Ovary (tissue), 9 donors: Measurements from ENCODE around the gene KRT8. TPM values are rescaled to one million over a fixed set of nuclear protein-coding genes. Genes with fewer than 3 reads are reported as not detected.

ENCODE experiments used
- DNase-seq, 5 donors: peaks; one replicate each; pipeline ENCODE4 v3.0.0-alpha.2; 2019 to 2020
- H3K27ac ChIP-seq, 2 donors: fragments of 200-600 bp; one replicate each; pipeline versions ENCODE4 v1.5.1 to v1.8.0; 2019 to 2022
- H3K27me3 ChIP-seq: fragments of 200-600 bp; one replicate; pipeline ENCODE4 v1.8.0; 2022
- H3K36me3 ChIP-seq: fragments of 200-600 bp; sonication (generic); one replicate; pipeline ENCODE4 v1.5.1; 2019
- H3K4me1 ChIP-seq: one replicate; pipeline ENCODE4 v1.8.1; 2013; ENCODE audit warnings: mild to moderate bottlenecking, moderate library complexity; ENCODE audit not compliant: insufficient read depth
- H3K4me3 ChIP-seq: fragments of 200-600 bp; sonication (generic); one replicate; pipeline ENCODE4 v1.5.1; 2017
- H3K9me3 ChIP-seq, 2 donors: fragments of 200-600 bp in 1 of 2; sonication (generic) in 1 of 2; one replicate each; pipeline versions ENCODE4 v1.5.1 to v1.8.1; 2013 to 2019; ENCODE audit warnings: mild to moderate bottlenecking in 1 of 2, moderate library complexity in 1 of 2
- CTCF ChIP-seq, 3 donors: fragments of 450-650 bp in 2 of 3; fragments of 200-600 bp in 1 of 3; IDR thresholded peaks; one replicate each; pipeline versions ENCODE4 v1.5.1 to v1.8.0; 2016 to 2022; ENCODE audit warnings: antibody characterized with exemption in 3 of 3, mild to moderate bottlenecking in 1 of 3
- EP300 ChIP-seq: sonication (generic); formaldehyde crosslinking; IDR thresholded peaks from one replicate; pipeline ENCODE4 v1.6.1; 2017; ENCODE audit warnings: antibody characterized with exemption
- POLR2A ChIP-seq: fragments of 450-650 bp; IDR thresholded peaks from one replicate; pipeline ENCODE4 v1.6.1; 2017; ENCODE audit warnings: antibody characterized with exemption, mild to moderate bottlenecking, moderate library complexity
- WGBS, 3 donors: extraction: QIAGEN DNeasy Blood & Tissue Kit in 1 of 3; methylation state at CpG; one replicate each; pipeline versions ENCODE4 v1.1.5 to v1.1.7; 2013 to 2017; 5-methylcytosine and 5-hydroxymethylcytosine counted together
- intact Hi-C, 4 donors: fragments of 100-400 bp; cut with DNase I; formaldehyde crosslinking; loops; one replicate each; pipeline versions ENCODE4 v1.11.0 to v1.15.1; 2022 to 2023
- polyA plus RNA-seq, 2 donors: library from polyadenylated mRNA; stranded (reverse); fragments of 200-250 nt in 1 of 2; fragments of 350-450 nt in 1 of 2; fragmentation: Illumina TruSeq in 1 of 2; extraction: RNeasy Lipid Tissue Mini Kit (QIAGEN cat#74804) in 1 of 2; gene quantifications; one replicate each; pipeline ENCODE4 v1.2.3, GENCODE V29; 2013 to 2014
- total RNA-seq, 7 donors: library from RNA; depleted of rRNA in 2 of 7; stranded (reverse); fragments of >200 nt in 2 of 7; fragmentation: NEBNext Ultra II Directional in 3 of 7; extraction: Animal tissue kit (Norgen Biotek cat#: 25700) in 3 of 7; gene quantifications; one replicate each; pipeline versions ENCODE4 v1.1.0 to v1.2.4, GENCODE V29; 2016 to 2023
- donor health status: DM: no; HTN: no; CAD: no; lungs with moderate emphysema.
- donor health status: DM: no; HTN: no; CAD: no.
- donor health status: Bipolar disorder and iron deficiency.
- donor health status: DM: yes; HTN: yes; CAD: no.
- donor health status: DM: no; HTN: no; CAD: no.
- donor health status: DM: yes; HTN: yes; CAD: no.

The KRT8 gene
- total and polyA plus RNA-seq, 9 donors: 2.7 to 663 (median 43.7) TPM

- intact Hi-C loops: no loop called here
- Histone ChIP-seq H3K9me3 (no peaks in the 10 kb centered on the region), H3K36me3 (no peaks in the 10 kb centered on the region), H3K27ac (peak overlapping the region; percentile 75 to 87), H3K27me3 (no peaks in the 10 kb centered on the region), H3K4me3 (peak overlapping the region; percentile 39), H3K4me1 (peaks cover 4% of the 10 kb centered on the region)
- TF ChIP-seq EP300: no peak
- TF ChIP-seq CTCF (IDR thresholded peaks at IDR 0.05): no peak
- TF ChIP-seq POLR2A: no peak
- peak; percentile 89 to 95 (median 91) for DNase-seq
- WGBS, 3 donors: 1 to 4% (median 2%) methylated on average over 30 to 55 of the region's 55 CpGs
These were observed 30.9 kb downstream of the KRT8 start for GRCh38 chr12:52873832-52874572.

- Histone ChIP-seq H3K4me3 (no peak overlapping the region), H3K9me3 (no peaks in the 10 kb centered on the region), H3K4me1 (peaks cover 4% of the 10 kb centered on the region), H3K27ac (peak overlapping the region; percentile 75 to 87), H3K27me3 (no peaks in the 10 kb centered on the region), H3K36me3 (no peaks in the 10 kb centered on the region)
- DNase-seq: no peak
- no peak for TF ChIP-seq POLR2A
- WGBS, 3 donors: 56 to 69% (median 62%) methylated on average over 4 of the region's 4 CpGs
- intact Hi-C loops: no loop called here
These were observed 31.4 kb downstream of the KRT8 start for GRCh38 chr12:52873513-52873831.

- Histone ChIP-seq H3K27me3 (no peaks in the 10 kb centered on the region), H3K36me3 (no peaks in the 10 kb centered on the region), H3K4me1 (peaks cover 4% of the 10 kb centered on the region), H3K9me3 (no peaks in the 10 kb centered on the region), H3K4me3 (no peak overlapping the region), H3K27ac (peak overlapping the region; percentile 41 to 75)
- DNase-seq: no peak
- TF ChIP-seq CTCF (IDR thresholded peaks at IDR 0.05) (no peak), EP300 (no peak), POLR2A (no peak)
- WGBS, 3 donors: 86 to 95% (median 90%) methylated on average over 13 of the region's 13 CpGs
- intact Hi-C loops: no loop called here
These were observed 32.1 kb downstream of the KRT8 start for GRCh38 chr12:52872644-52873389.

- TF ChIP-seq POLR2A (no peak), CTCF (IDR thresholded peaks at IDR 0.05) (no peak), EP300 (no peak)
- Histone ChIP-seq H3K9me3 (no peaks in the 10 kb centered on the region), H3K27ac (peak overlapping the region in 1 of 2 donors; percentile 48), H3K4me1 (peaks cover 4% of the 10 kb centered on the region), H3K27me3 (no peaks in the 10 kb centered on the region), H3K36me3 (no peaks in the 10 kb centered on the region), H3K4me3 (no peak overlapping the region)
- intact Hi-C loops: no loop called here
- DNase-seq: peak in 4 of 5 donors; percentile 31 to 60 (median 43)
- 47 to 52% (median 51%) methylated on average over 9 of the region's 9 CpGs for WGBS, 3 donors
These were observed 33.4 kb downstream of the KRT8 start for GRCh38 chr12:52871291-52872039.
